CD4-positive, CD25-positive, alpha-beta regulatory T cell (primary cell): ENCODE data around the gene C8B. TPM values are rescaled to one million over a fixed set of nuclear protein-coding genes. Genes with fewer than 3 reads are reported as not detected.

Experiments
- ATAC-seq, 2 donors: fragments of 150-1000 bp; cut with Tn5 transposase; one replicate each; pipeline ENCODE4 v1.10.0; 2021; ENCODE audit warnings: low read depth in 2 of 2, moderate number of reproducible peaks in 2 of 2, moderate library complexity in 1 of 2
- DNase-seq, 3 donors: peaks; one replicate each; pipeline versions ENCODE4 v3.0.0 to v3.0.0-alpha.2; 2012 to 2022; ENCODE audit warnings: mixed read lengths in 1 of 3
- H3K27ac ChIP-seq: one replicate; pipeline ENCODE4 v1.7.0; 2013; ENCODE audit warnings: mild to moderate bottlenecking, low read length; ENCODE audit not compliant: insufficient read depth, poor library complexity, severe bottlenecking
- H3K27me3 ChIP-seq: one replicate; pipeline ENCODE4 v1.7.0; 2013; ENCODE audit warnings: low read length; ENCODE audit not compliant: control insufficient read depth, insufficient read depth
- H3K36me3 ChIP-seq: one replicate; pipeline ENCODE4 v1.7.0; 2013; ENCODE audit warnings: mild to moderate bottlenecking, low read length, moderate library complexity; ENCODE audit not compliant: control insufficient read depth, insufficient read depth
- H3K4me1 ChIP-seq: 2 replicates; pipeline ENCODE4 v1.7.0; 2013; ENCODE audit warnings: mild to moderate bottlenecking, low read length; ENCODE audit not compliant: insufficient read depth, control insufficient read depth, poor library complexity, severe bottlenecking
- H3K4me3 ChIP-seq: one replicate; pipeline ENCODE4 v1.7.0; 2013; ENCODE audit warnings: low read depth, mild to moderate bottlenecking, low read length, moderate library complexity
- H3K9me3 ChIP-seq, 2 experiments: 1 replicate in 1 of 2; 2 replicates in 1 of 2; pipeline ENCODE4 v1.7.0; 2013; ENCODE audit warnings: low read length in 2 of 2, mild to moderate bottlenecking in 1 of 2, moderate library complexity in 1 of 2; ENCODE audit not compliant: control insufficient read depth in 2 of 2
- H3K27ac Mint-ChIP-seq, 3 donors: one replicate each; pipeline ENCODE4 v1.8.0; 2020 to 2022; ENCODE audit warnings: mild to moderate bottlenecking in 3 of 3, mixed read lengths in 3 of 3, moderate library complexity in 2 of 3
- H3K27me3 Mint-ChIP-seq: one replicate; pipeline ENCODE4 v1.8.0; 2022; ENCODE audit warnings: mild to moderate bottlenecking, mixed read lengths
- H3K36me3 Mint-ChIP-seq: one replicate; pipeline ENCODE4 v1.8.0; 2020; ENCODE audit warnings: mixed read lengths
- H3K4me1 Mint-ChIP-seq, 4 donors: one replicate each; pipeline ENCODE4 v1.8.0; 2020 to 2022; ENCODE audit warnings: mixed read lengths in 4 of 4, mild to moderate bottlenecking in 1 of 4
- H3K4me3 Mint-ChIP-seq, 4 donors: one replicate each; pipeline ENCODE4 v1.8.0; 2020 to 2022; ENCODE audit warnings: mild to moderate bottlenecking in 4 of 4, mixed read lengths in 4 of 4, moderate library complexity in 3 of 4
- H3K9me3 Mint-ChIP-seq, 7 donors: one replicate each; pipeline ENCODE4 v1.8.0; 2020 to 2022; ENCODE audit warnings: mixed read lengths in 7 of 7, mild to moderate bottlenecking in 3 of 7, moderate library complexity in 2 of 7
- polyA plus RNA-seq, 4 donors: library from polyadenylated mRNA; unstranded; fragments of 300-500 nt; fragmentation: Illumina TruSeq; gene quantifications; one replicate each; pipeline ENCODE4 v1.2.3, GENCODE V29; 2021
- total RNA-seq: library from RNA; stranded (reverse); gene quantifications from one replicate; pipeline ENCODE4 v1.2.3, GENCODE V29; 2022

The C8B gene
- total and polyA plus RNA-seq, 5 donors from 2014 or later, result 0.20 TPM; not detected in 4

GRCh38 chr1:56929492-56929891 lies 36.3 kb downstream of the C8B start:
- ATAC-seq, result no peak
- no peaks in the 10 kb centered on the region for H3K27me3 Mint-ChIP-seq

GRCh38 chr1:56927986-56928385 lies 37.8 kb downstream of the C8B start:
- no peaks in the 10 kb centered on the region for H3K36me3 Mint-ChIP-seq
- no peak for ATAC-seq
- H3K27ac Mint-ChIP-seq, result no peak overlapping the region
- Histone ChIP-seq H3K27me3 (no peaks in the 10 kb centered on the region), H3K9me3 (no peaks in the 10 kb centered on the region), H3K27ac (no peak overlapping the region), H3K4me1 (no peaks in the 10 kb centered on the region), H3K36me3 (no peaks in the 10 kb centered on the region), H3K4me3 (no peak overlapping the region)
- no peak for DNase-seq
- peaks cover 0 to 5% (median 0%) of the 10 kb centered on the region in 7 donors for H3K9me3 Mint-ChIP-seq
- H3K27me3 Mint-ChIP-seq, result no peaks in the 10 kb centered on the region
- H3K4me3 Mint-ChIP-seq, result no peak overlapping the region
- no peaks in the 10 kb centered on the region for H3K4me1 Mint-ChIP-seq

More at GRCh38 chr1:56929492-56929891, 36.3 kb downstream of the C8B start:
- Histone ChIP-seq H3K27me3 (no peaks in the 10 kb centered on the region), H3K36me3 (no peaks in the 10 kb centered on the region), H3K4me3 (no peak overlapping the region), H3K9me3 (no peaks in the 10 kb centered on the region), H3K4me1 (no peaks in the 10 kb centered on the region), H3K27ac (no peak overlapping the region)
- Mint-ChIP-seq H3K9me3 (peaks cover 0 to 5% (median 0%) of the 10 kb centered on the region in 7 donors), H3K27ac (no peak overlapping the region), H3K4me1 (no peaks in the 10 kb centered on the region), H3K36me3 (no peaks in the 10 kb centered on the region), H3K4me3 (no peak overlapping the region)
- DNase-seq, result no peak

- Histone ChIP-seq H3K4me1 (no peaks in the 10 kb centered on the region), H3K27me3 (no peaks in the 10 kb centered on the region), H3K4me3 (no peak overlapping the region), H3K27ac (no peak overlapping the region), H3K9me3 (no peaks in the 10 kb centered on the region), H3K36me3 (no peaks in the 10 kb centered on the region)
- Mint-ChIP-seq H3K36me3 (no peaks in the 10 kb centered on the region), H3K9me3 (peaks cover 0 to 2% (median 0%) of the 10 kb centered on the region in 7 donors), H3K27me3 (no peaks in the 10 kb centered on the region), H3K4me3 (no peak overlapping the region), H3K4me1 (no peaks in the 10 kb centered on the region), H3K27ac (no peak overlapping the region)
- ATAC-seq, result no peak
- no peak for DNase-seq
Observed at GRCh38 chr1:56927171-56927570, 38.6 kb downstream of the C8B start.

- Histone ChIP-seq H3K27me3 (no peaks in the 10 kb centered on the region), H3K27ac (no peak overlapping the region), H3K36me3 (no peaks in the 10 kb centered on the region), H3K9me3 (no peaks in the 10 kb centered on the region), H3K4me3 (no peak overlapping the region), H3K4me1 (no peaks in the 10 kb centered on the region)
- no peaks in the 10 kb centered on the region for H3K27me3 Mint-ChIP-seq
- no peak overlapping the region for H3K4me3 Mint-ChIP-seq
- no peak overlapping the region for H3K27ac Mint-ChIP-seq
- ATAC-seq (no peak), DNase-seq (no peak)
- H3K4me1 Mint-ChIP-seq, result no peaks in the 10 kb centered on the region
- no peaks in the 10 kb centered on the region for H3K36me3 Mint-ChIP-seq
- peaks cover 0 to 2% (median 0%) of the 10 kb centered on the region in 7 donors for H3K9me3 Mint-ChIP-seq
Observed at GRCh38 chr1:56925193-56925592, 40.6 kb downstream of the C8B start.

GRCh38 chr1:56924116-56924515 lies 41.7 kb downstream of the C8B start:
- no peaks in the 10 kb centered on the region for H3K27me3 Mint-ChIP-seq
- ATAC-seq (no peak), DNase-seq (no peak)
- no peak overlapping the region for H3K4me3 ChIP-seq
- no peak overlapping the region for H3K27ac Mint-ChIP-seq
- peaks cover 0 to 2% (median 0%) of the 10 kb centered on the region in 7 donors for H3K9me3 Mint-ChIP-seq
- H3K4me1 ChIP-seq, result no peaks in the 10 kb centered on the region
- H3K4me1 Mint-ChIP-seq, result no peaks in the 10 kb centered on the region
- no peaks in the 10 kb centered on the region for H3K36me3 ChIP-seq
- no peaks in the 10 kb centered on the region for H3K36me3 Mint-ChIP-seq
- H3K4me3 Mint-ChIP-seq, result no peak overlapping the region
- no peaks in the 10 kb centered on the region for H3K27me3 ChIP-seq
- no peak overlapping the region for H3K27ac ChIP-seq
- H3K9me3 ChIP-seq, result no peaks in the 10 kb centered on the region

- H3K9me3 Mint-ChIP-seq, result peaks cover 0 to 2% (median 0%) of the 10 kb centered on the region in 7 donors
Observed at GRCh38 chr1:56923201-56923600, 42.6 kb downstream of the C8B start.

GRCh38 chr1:56922507-56922906 lies 43.3 kb downstream of the C8B start:
- Histone ChIP-seq H3K27ac (no peak overlapping the region), H3K9me3 (no peaks in the 10 kb centered on the region), H3K4me3 (no peak overlapping the region), H3K4me1 (no peaks in the 10 kb centered on the region), H3K27me3 (no peaks in the 10 kb centered on the region), H3K36me3 (no peaks in the 10 kb centered on the region)
- no peak overlapping the region for H3K4me3 Mint-ChIP-seq
- H3K36me3 Mint-ChIP-seq, result no peaks in the 10 kb centered on the region
- no peak for ATAC-seq
- H3K4me1 Mint-ChIP-seq, result no peaks in the 10 kb centered on the region
- DNase-seq, result no peak
- no peaks in the 10 kb centered on the region for H3K27me3 Mint-ChIP-seq
- peaks cover 0 to 2% (median 0%) of the 10 kb centered on the region in 7 donors for H3K9me3 Mint-ChIP-seq
- H3K27ac Mint-ChIP-seq, result no peak overlapping the region

More at GRCh38 chr1:56923201-56923600, 42.6 kb downstream of the C8B start:
- H3K9me3 ChIP-seq, result no peaks in the 10 kb centered on the region
- Mint-ChIP-seq H3K27ac (no peak overlapping the region), H3K27me3 (no peaks in the 10 kb centered on the region), H3K4me3 (no peak overlapping the region), H3K36me3 (no peaks in the 10 kb centered on the region), H3K4me1 (no peaks in the 10 kb centered on the region)
- H3K27ac ChIP-seq, result no peak overlapping the region
- no peaks in the 10 kb centered on the region for H3K4me1 ChIP-seq
- no peak for DNase-seq
- no peaks in the 10 kb centered on the region for H3K27me3 ChIP-seq
- H3K4me3 ChIP-seq, result no peak overlapping the region
- no peak for ATAC-seq
- H3K36me3 ChIP-seq, result no peaks in the 10 kb centered on the region

GRCh38 chr1:56922070-56922469 lies 43.7 kb downstream of the C8B start:
- H3K27me3 ChIP-seq, result no peaks in the 10 kb centered on the region
- Mint-ChIP-seq H3K27me3 (no peaks in the 10 kb centered on the region), H3K4me1 (no peaks in the 10 kb centered on the region), H3K9me3 (peaks cover 0 to 2% (median 0%) of the 10 kb centered on the region in 7 donors), H3K4me3 (no peak overlapping the region), H3K36me3 (no peaks in the 10 kb centered on the region), H3K27ac (no peak overlapping the region)
- no peak for DNase-seq
- no peak for ATAC-seq
- H3K4me1 ChIP-seq, result no peaks in the 10 kb centered on the region
- no peak overlapping the region for H3K27ac ChIP-seq
- H3K9me3 ChIP-seq, result no peaks in the 10 kb centered on the region
- no peak overlapping the region for H3K4me3 ChIP-seq
- H3K36me3 ChIP-seq, result no peaks in the 10 kb centered on the region
